ENCODE measurements around the gene SPG11.
A peak's percentile ranks its signal among the peaks of the same experiment; 100 is the strongest.
"Not testable (repeated sequence)": the region's sequence is repeated elsewhere in the genome, so short reads cannot be mapped to it uniquely, and the experiment has no call there.

Gene SPG11

GRCh38 chr15:44570361-44570760 lies 93.1 kb downstream of the SPG11 start:
- H3K4me3 ChIP-seq (ENCODE audit: low read length) = no peak overlapping the region
- no peak for DNase-seq (ENCODE audit: low read depth, low spot score)

- no peak overlapping the region for H3K4me3 ChIP-seq (ENCODE audit: low read length)
Measured at GRCh38 chr15:44569316-44569715, 94.1 kb downstream of the SPG11 start.

GRCh38 chr15:44568338-44568737 lies 95.1 kb downstream of the SPG11 start:
- no peak overlapping the region for H3K4me3 ChIP-seq (ENCODE audit: low read length)
- DNase-seq (ENCODE audit: low read depth, low spot score) = no peak

More at GRCh38 chr15:44569316-44569715, 94.1 kb downstream of the SPG11 start:
- no peak for DNase-seq (ENCODE audit: low read depth, low spot score)

- DNase-seq (ENCODE audit: low read depth, low spot score) = no peak
- no peak overlapping the region for H3K4me3 ChIP-seq (ENCODE audit: low read length)
Measured at GRCh38 chr15:44566155-44566540, 97.3 kb downstream of the SPG11 start.

GRCh38 chr15:44565387-44566154 lies 97.9 kb downstream of the SPG11 start:
- no peak overlapping the region for H3K4me3 ChIP-seq (ENCODE audit: low read length)
- DNase-seq (ENCODE audit: low read depth, low spot score) = no peak

- DNase-seq (ENCODE audit: low read depth, low spot score) = peak; percentile 86
- H3K4me3 ChIP-seq (ENCODE audit: low read length) = not testable (repeated sequence)
Measured at GRCh38 chr15:44560926-44561325, 102.5 kb downstream of the SPG11 start.

GRCh38 chr15:44554934-44555723 lies 108.3 kb downstream of the SPG11 start:
- peak; percentile 50 for DNase-seq (ENCODE audit: low read depth, low spot score)
- no peak overlapping the region for H3K4me3 ChIP-seq (ENCODE audit: low read length)

- no peak overlapping the region for H3K4me3 ChIP-seq (ENCODE audit: low read length)
- no peak for DNase-seq (ENCODE audit: low read depth, low spot score)
Measured at GRCh38 chr15:44550734-44551133, 112.7 kb downstream of the SPG11 start.

- no peak overlapping the region for H3K4me3 ChIP-seq (ENCODE audit: low read length)
- DNase-seq (ENCODE audit: low read depth, low spot score) = peak; percentile 56
Measured at GRCh38 chr15:44550256-44550655, 113.2 kb downstream of the SPG11 start.

GRCh38 chr15:44549152-44549551 lies 114.3 kb downstream of the SPG11 start:
- not testable (repeated sequence) for DNase-seq (ENCODE audit: low read depth, low spot score); H3K4me3 ChIP-seq (ENCODE audit: low read length)

GRCh38 chr15:44545913-44546802 lies 117.3 kb downstream of the SPG11 start:
- H3K4me3 ChIP-seq (ENCODE audit: low read length) = no peak overlapping the region
- DNase-seq (ENCODE audit: low read depth, low spot score) = no peak

- DNase-seq (ENCODE audit: low read depth, low spot score); H3K4me3 ChIP-seq (ENCODE audit: low read length): not testable (repeated sequence)
Measured at GRCh38 chr15:44544745-44545144, 118.7 kb downstream of the SPG11 start.

- no peak for DNase-seq (ENCODE audit: low read depth, low spot score)
- H3K4me3 ChIP-seq (ENCODE audit: low read length) = no peak overlapping the region
Measured at GRCh38 chr15:44542596-44542995, 120.9 kb downstream of the SPG11 start.

GRCh38 chr15:44541282-44541958 lies 122.0 kb downstream of the SPG11 start:
- no peak overlapping the region for H3K4me3 ChIP-seq (ENCODE audit: low read length)
- DNase-seq (ENCODE audit: low read depth, low spot score) = no peak

GRCh38 chr15:44537735-44538240 lies 125.7 kb downstream of the SPG11 start:
- DNase-seq (ENCODE audit: low read depth, low spot score) = no peak

GRCh38 chr15:44536962-44537734 lies 126.3 kb downstream of the SPG11 start, which contains the start of gene EIF3J:
EIF3J (plus strand) TSS chr15:44537147; CDS start chr15:44537195, 48 bp downstream.
- peak within 1 kb of the TSS; percentile 83 for H3K4me3 ChIP-seq (ENCODE audit: low read length)
- DNase-seq (ENCODE audit: low read depth, low spot score) = peak; percentile 92

More at GRCh38 chr15:44537735-44538240, 125.7 kb downstream of the SPG11 start:
- H3K4me3 ChIP-seq (ENCODE audit: low read length) = peak overlapping the region; percentile 83

- DNase-seq (ENCODE audit: low read depth, low spot score) = no peak
- H3K4me3 ChIP-seq (ENCODE audit: low read length) = peak overlapping the region; percentile 83
Measured at GRCh38 chr15:44536302-44536961, 127.0 kb downstream of the SPG11 start.

All from Jurkat, Clone E6-1 (cell line).